HCT116 (cell line): ENCODE measurements around the gene CCDC88C.
"Not testable (repeated sequence)": the region's sequence is repeated elsewhere in the genome, so short reads cannot be mapped to it uniquely, and the experiment has no call there.

Experiments used
- CTCF ChIP-seq, 3 experiments: fragments of 200-600 bp in 1 of 3; sonication (generic) in 1 of 3; IDR thresholded peaks in 2 of 3; conservative IDR thresholded peaks in 1 of 3; 2 replicates each; pipeline ENCODE4 v1.5.1; 2012 to 2017; ENCODE audit warnings: low read depth in 2 of 3, low read length in 2 of 3, antibody characterized with exemption in 1 of 3, borderline replicate concordance in 1 of 3, control low read depth in 1 of 3, mild to moderate bottlenecking in 1 of 3, mixed read lengths in 1 of 3, mixed run types in 1 of 3, moderate library complexity in 1 of 3; ENCODE audit not compliant: insufficient read depth in 1 of 3
- EGR1 ChIP-seq: IDR thresholded peaks from 2 replicates; pipeline ENCODE4 v1.6.1; 2012; ENCODE audit warnings: low read depth
- POLR2A ChIP-seq: IDR thresholded peaks from 2 replicates; pipeline ENCODE4 v1.7.0; 2011; ENCODE audit warnings: borderline replicate concordance; ENCODE audit not compliant: insufficient read depth, insufficient read length; ENCODE audit errors: extremely low read depth
- POLR2AphosphoS5 ChIP-seq: IDR thresholded peaks from 2 replicates; pipeline ENCODE4 v1.6.1; 2011; ENCODE audit warnings: mild to moderate bottlenecking, low read depth, low read length, moderate library complexity
- SP1 ChIP-seq: IDR thresholded peaks from 2 replicates; pipeline ENCODE4 v1.6.1; 2012; ENCODE audit warnings: low read depth
- YY1 ChIP-seq: IDR thresholded peaks from 2 replicates; pipeline ENCODE4 v1.6.1; 2011; ENCODE audit warnings: low read length, low read depth, moderate library complexity, mild to moderate bottlenecking; ENCODE audit not compliant: insufficient replicate concordance; ENCODE audit errors: extremely low read depth

- TF ChIP-seq POLR2A; YY1; SP1; POLR2AphosphoS5; CTCF (IDR thresholded peaks at IDR 0.05 in 2 of 3, conservative IDR thresholded peaks at IDR 0.05 in 1 of 3; ENCODE audit: borderline replicate concordance in 1 of 3, insufficient read depth in 1 of 3, low read depth in 2 of 3, low read length in 2 of 3); EGR1: not testable (repeated sequence)
Observed at GRCh38 chr14:91425531-91425944, 7.9 kb upstream of the CCDC88C start.
